IMR-90 (cell line): ENCODE data around the gene CCL28. TPM values are rescaled to one million over a fixed set of nuclear protein-coding genes. Genes with fewer than 3 reads are reported as not detected.

ENCODE experiments used
- ATAC-seq: fragments of 200-7000 bp; cut with Tn5 transposase; 2 replicates; pipeline ENCODE4 v1.9.1; 2020; ENCODE audit warnings: low read depth, mild to moderate bottlenecking, moderate library complexity
- BruUV-seq: library from RNA; stranded (reverse); fragments of 400-500 nt; replicated peaks from 2 replicates; lab custom pipeline; 2021; lab: Mats Ljungman, UMichigan
- CTCF ChIA-PET: fragments of 300-600 bp; formaldehyde crosslinking; extraction: SDS; loops from one replicate; lab custom pipeline; 2021; ENCODE audit warnings: antibody characterized with exemption; lab: Yijun Ruan, JAX
- POLR2A ChIA-PET: fragments of 300-600 bp; sonication (Branson Sonifier 250); formaldehyde crosslinking; loops from one replicate; lab custom pipeline; 2022; ENCODE audit warnings: antibody characterized with exemption; ENCODE audit not compliant: unreplicated experiment; lab: Charles Lee
- DNase-seq: peaks from one replicate; pipeline ENCODE4 v3.0.0; 2013
- H2AFZ ChIP-seq: replicated peaks from 2 replicates; pipeline ENCODE3; 2013; ENCODE audit warnings: low read length, mild to moderate bottlenecking; ENCODE audit not compliant: poor library complexity
- H2AK5ac ChIP-seq: 2 replicates; pipeline ENCODE4 v1.6.1; 2013; ENCODE audit warnings: low read depth, low read length, inconsistent platforms
- H2AK9ac ChIP-seq: replicated peaks from 2 replicates; pipeline ENCODE3; 2013; ENCODE audit warnings: mild to moderate bottlenecking, low read depth, low read length, moderate library complexity; ENCODE audit not compliant: poor library complexity
- H2BK120ac ChIP-seq: 2 replicates; pipeline ENCODE4 v1.6.1; 2013; ENCODE audit warnings: low read depth, low read length, inconsistent platforms
- H2BK15ac ChIP-seq: 3 replicates; pipeline ENCODE4 v1.6.1; 2013; ENCODE audit warnings: low read depth, low read length, inconsistent platforms
- H2BK20ac ChIP-seq: 2 replicates; pipeline ENCODE4 v1.6.1; 2013; ENCODE audit warnings: low read depth, mild to moderate bottlenecking, inconsistent platforms, low read length, moderate library complexity
- H2BK5ac ChIP-seq: 2 replicates; pipeline ENCODE4 v1.6.1; 2013; ENCODE audit warnings: mild to moderate bottlenecking, low read depth, low read length, inconsistent platforms; ENCODE audit not compliant: poor library complexity, severe bottlenecking
- H3K14ac ChIP-seq: replicated peaks from 2 replicates; pipeline ENCODE4 v1.6.1; 2013; ENCODE audit warnings: low read depth, low read length, inconsistent platforms
- H3K18ac ChIP-seq: 2 replicates; pipeline ENCODE4 v1.6.1; 2013; ENCODE audit warnings: low read depth, low read length, control low read depth
- H3K23ac ChIP-seq: 2 replicates; pipeline ENCODE4 v1.6.1; 2013; ENCODE audit warnings: low read depth, low read length, inconsistent platforms
- H3K27ac ChIP-seq: 2 replicates; pipeline ENCODE4 v1.5.1; 2013; ENCODE audit warnings: mild to moderate bottlenecking, control low read depth, low read length; ENCODE audit not compliant: insufficient read depth
- H3K27me3 ChIP-seq: 2 replicates; pipeline ENCODE4 v1.6.1; 2013; ENCODE audit warnings: low read length; ENCODE audit not compliant: control insufficient read depth, insufficient read depth
- H3K36me3 ChIP-seq: 2 replicates; pipeline ENCODE4 v1.6.1; 2013; ENCODE audit warnings: low read length, mixed read lengths; ENCODE audit not compliant: control insufficient read depth, insufficient read depth
- H3K4ac ChIP-seq: 2 replicates; pipeline ENCODE4 v1.6.1; 2013; ENCODE audit warnings: low read depth, low read length, inconsistent platforms
- H3K4me1 ChIP-seq: 2 replicates; pipeline ENCODE4 v1.6.1; 2013; ENCODE audit warnings: low read length, mixed read lengths; ENCODE audit not compliant: control insufficient read depth, insufficient read depth
- H3K4me2 ChIP-seq: 2 replicates; pipeline ENCODE4 v1.6.1; 2013; ENCODE audit warnings: low read depth, mild to moderate bottlenecking, control low read depth, low read length, moderate library complexity
- H3K4me3 ChIP-seq: 2 replicates; pipeline ENCODE4 v1.5.1; 2013; ENCODE audit warnings: low read depth, mild to moderate bottlenecking, control low read depth, low read length, moderate library complexity; ENCODE audit not compliant: insufficient read depth
- H3K56ac ChIP-seq: 2 replicates; pipeline ENCODE4 v1.6.1; 2013; ENCODE audit warnings: low read length, inconsistent platforms; ENCODE audit not compliant: insufficient read depth; ENCODE audit errors: extremely low read depth
- H3K79me1 ChIP-seq, 2 experiments: 2 replicates each; pipeline ENCODE4 v1.6.1; 2013; ENCODE audit warnings: low read length in 2 of 2, inconsistent platforms in 1 of 2, low read depth in 1 of 2
- H3K9ac ChIP-seq: 2 replicates; pipeline ENCODE4 v1.6.1; 2013; ENCODE audit warnings: low read depth, low read length, control low read depth
- H3K9me1 ChIP-seq: 2 replicates; pipeline ENCODE4 v1.6.1; 2013; ENCODE audit warnings: low read length, inconsistent platforms; ENCODE audit not compliant: insufficient read depth
- H3K9me3 ChIP-seq: 2 replicates; pipeline ENCODE4 v1.6.1; 2013; ENCODE audit warnings: low read length; ENCODE audit not compliant: control insufficient read depth, insufficient read depth
- H4K20me1 ChIP-seq: 2 replicates; pipeline ENCODE4 v1.6.1; 2013; ENCODE audit warnings: low read length, inconsistent platforms; ENCODE audit not compliant: insufficient read depth
- H4K5ac ChIP-seq: 2 replicates; pipeline ENCODE4 v1.6.1; 2013; ENCODE audit warnings: mild to moderate bottlenecking, low read depth, low read length, control low read depth
- H4K8ac ChIP-seq, 2 experiments: 2 replicates each; pipeline ENCODE4 v1.6.1; 2013; ENCODE audit warnings: low read depth in 2 of 2, low read length in 2 of 2, control low read depth in 1 of 2, inconsistent platforms in 1 of 2
- H4K91ac ChIP-seq: 2 replicates; pipeline ENCODE4 v1.6.1; 2013; ENCODE audit warnings: low read depth, low read length, inconsistent platforms; ENCODE audit not compliant: insufficient read depth
- BHLHE40 ChIP-seq: fragments of 150-350 bp; IDR thresholded peaks from 2 replicates; pipeline ENCODE4 v1.6.1; 2016; ENCODE audit warnings: mild to moderate bottlenecking, low read depth, low read length
- CEBPB ChIP-seq: IDR thresholded peaks from 2 replicates; pipeline ENCODE4 v1.6.1; 2012; ENCODE audit warnings: low read depth, low read length, improper control_type of control experiment
- CHD1 ChIP-seq: IDR thresholded peaks from 2 replicates; pipeline ENCODE4 v1.6.1; 2012; ENCODE audit warnings: low read depth, low read length, improper control_type of control experiment
- ELK1 ChIP-seq: fragments of 150-350 bp; IDR thresholded peaks from 2 replicates; pipeline ENCODE4 v1.6.1; 2016; ENCODE audit warnings: low read depth, mild to moderate bottlenecking, low read length, moderate library complexity, borderline replicate concordance
- FOS ChIP-seq: fragments of 150-350 bp; IDR thresholded peaks from 2 replicates; pipeline ENCODE4 v1.6.1; 2016; ENCODE audit warnings: low read depth, low read length
- MAZ ChIP-seq: IDR thresholded peaks from 2 replicates; pipeline ENCODE4 v1.6.1; 2012; ENCODE audit warnings: low read depth, mild to moderate bottlenecking, low read length, improper control_type of control experiment, moderate library complexity, borderline replicate concordance
- MXI1 ChIP-seq: IDR thresholded peaks from 2 replicates; pipeline ENCODE4 v1.6.1; 2012; ENCODE audit warnings: low read depth, mild to moderate bottlenecking, low read length, moderate library complexity, borderline replicate concordance
- NFE2L2 ChIP-seq: fragments of 150-350 bp; IDR thresholded peaks from 2 replicates; pipeline ENCODE4 v1.6.1; 2016; ENCODE audit warnings: low read depth, mild to moderate bottlenecking, low read length
- POLR2A ChIP-seq: IDR thresholded peaks from 2 replicates; pipeline ENCODE4 v1.6.1; 2012; ENCODE audit warnings: mild to moderate bottlenecking, low read depth, low read length
- RAD21 ChIP-seq: IDR thresholded peaks from 2 replicates; pipeline ENCODE4 v1.6.1; 2012; ENCODE audit warnings: low read length, improper control_type of control experiment
- RFX5 ChIP-seq: IDR thresholded peaks from 2 replicates; pipeline ENCODE4 v1.8.0; 2012; ENCODE audit warnings: low read depth, mild to moderate bottlenecking, low read length, moderate library complexity
- SMC3 ChIP-seq: fragments of 150-350 bp; IDR thresholded peaks from 2 replicates; pipeline ENCODE4 v1.6.1; 2016; ENCODE audit warnings: low read depth, mild to moderate bottlenecking, antibody characterized with exemption, low read length, moderate library complexity
- WGBS, 2 experiments: methylation state at CpG; one replicate each; pipeline versions ENCODE4 v1.1.5 to v1.1.7; 2013; ENCODE audit warnings: missing lambda C conversion rate in 2 of 2; ENCODE audit not compliant: insufficient read length in 1 of 2; ENCODE audit errors: extremely low coverage in 2 of 2; 5-methylcytosine and 5-hydroxymethylcytosine counted together
- dilution Hi-C: fragments of 300-500 bp; cut with HindIII; formaldehyde crosslinking; loops from one replicate; pipeline ENCODE4 v1.14.3; 2018; ENCODE audit warnings: low sequenced_read_pairs; ENCODE audit not compliant: unreplicated experiment
- in situ Hi-C: fragments of 300-500 bp; cut with MboI; formaldehyde crosslinking; loops from 3 replicates; pipeline ENCODE4 v1.14.3; 2019; ENCODE audit warnings: low sequenced_read_pairs, inconsistent platforms, mixed read lengths
- intact Hi-C: fragments of 100-400 bp; cut with micrococcal nuclease; formaldehyde crosslinking; loops from 2 replicates; pipeline ENCODE4 v1.10.0; 2022
- polyA plus RNA-seq, 3 experiments: library from polyadenylated mRNA; depleted of rRNA; stranded (reverse); fragments of >200 nt; gene quantifications; 2 replicates each; pipeline ENCODE4 v1.2.3, GENCODE V29; 2012; ENCODE audit warnings: low replicate concordance in 1 of 3
- total RNA-seq: library from RNA; depleted of rRNA; stranded (reverse); fragments of >200 nt; gene quantifications from 2 replicates; pipeline ENCODE4 v1.2.3, GENCODE V29; 2012

CCL28 gene
- total and polyA plus RNA-seq, 2 of the 4 experiments (the other 2 are of a cell fraction): under 0.01 to 0.02 TPM

- Histone ChIP-seq H2AK5ac (no peak overlapping the region), H3K4me3 (no peak overlapping the region), H3K56ac (no peak overlapping the region), H3K4ac (no peak overlapping the region), H4K20me1 (peaks cover 4% of the 10 kb centered on the region; the same call in 1 of the 2 replicates), H3K9me1 (peaks cover 12% of the 10 kb centered on the region), H3K4me1 (peaks cover 3% of the 10 kb centered on the region), H3K27me3 (no peaks in the 10 kb centered on the region), H3K18ac (no peak overlapping the region), H4K91ac (no peak overlapping the region), H2BK120ac (no peak overlapping the region), H3K14ac (no peak overlapping the region), H3K9me3 (no peaks in the 10 kb centered on the region), H4K8ac (no peak overlapping the region), H2BK15ac (no peak overlapping the region), H2BK5ac (no peak overlapping the region), H3K27ac (no peak overlapping the region), H2BK20ac (no peak overlapping the region), H3K36me3 (no peaks in the 10 kb centered on the region), H3K79me1 (no peaks in the 10 kb centered on the region), H2AK9ac (no peak overlapping the region), H3K23ac (no peak overlapping the region), H4K5ac (no peak overlapping the region), H3K4me2 (no peak overlapping the region), H3K9ac (no peak overlapping the region), H2AFZ (no peak overlapping the region)
- dilution Hi-C loops (no loop called here), in situ Hi-C loops (no loop called here), intact Hi-C loops (no loop called here)
- no peak for DNase-seq
- no peak for ATAC-seq
- WGBS, 2 experiments: no CpG with 5 or more reads among the region's 7 CpGs
- POLR2A ChIA-PET: no interaction called here
- no TSS peak for BruUV-seq
- no peak for TF ChIP-seq POLR2A
- TF ChIP-seq MAZ: no peak
- no peak for TF ChIP-seq CHD1
- no peak for TF ChIP-seq RFX5
- TF ChIP-seq RAD21: no peak
- TF ChIP-seq CEBPB: no peak
- TF ChIP-seq NFE2L2: no peak
- TF ChIP-seq ELK1: no peak
- TF ChIP-seq MXI1: no peak
- TF ChIP-seq FOS: no peak
- no peak for TF ChIP-seq SMC3
- TF ChIP-seq BHLHE40: no peak
- CTCF ChIA-PET: interaction anchor here (0.7 to 1.0 kb wide), 2 partner anchors 11 to 16 kb away, joined by 3 read pairs; no protein-coding TSS in a partner anchor
Measured at GRCh38 chr5:43429016-43429415, 16.8 kb upstream of the CCL28 start.
